BJ (cell line): Measurements from ENCODE around the gene ANP32A. TPM values are rescaled to one million over a fixed set of nuclear protein-coding genes. Genes with fewer than 3 reads are reported as not detected.

Experiments used
- CTCF ChIA-PET: fragments of 350-600 bp; formaldehyde crosslinking; extraction: SDS; loops from one replicate; lab custom pipeline; 2021; ENCODE audit warnings: antibody characterized with exemption, inconsistent platforms; lab: Yijun Ruan, JAX
- POLR2A ChIA-PET: fragments of 300-600 bp; sonication (Branson Sonifier 250); formaldehyde crosslinking; extraction: SDS; loops from one replicate; lab custom pipeline; 2021; ENCODE audit warnings: antibody characterized with exemption; lab: Charles Lee
- DNase-seq: peaks from one replicate; pipeline ENCODE4 v3.0.0-alpha.2; 2011; ENCODE audit warnings: low read depth
- H3K27me3 ChIP-seq: 2 replicates; pipeline ENCODE4 v1.6.0; 2011; ENCODE audit warnings: low read length; ENCODE audit not compliant: control insufficient read depth, insufficient read depth
- H3K36me3 ChIP-seq: 2 replicates; pipeline ENCODE4 v1.5.1; 2011; ENCODE audit warnings: low read length; ENCODE audit not compliant: control insufficient read depth, insufficient read depth
- H3K4me3 ChIP-seq: 2 replicates; pipeline ENCODE4 v1.5.1; 2011; ENCODE audit warnings: low read depth, mild to moderate bottlenecking, control low read depth, low read length
- CTCF ChIP-seq: IDR thresholded peaks from 2 replicates; pipeline ENCODE4 v1.5.1; 2011; ENCODE audit warnings: low read depth, mild to moderate bottlenecking, control low read depth, inconsistent platforms, low read length, moderate library complexity; ENCODE audit not compliant: insufficient read depth
- polyA plus RNA-seq: library from polyadenylated mRNA; depleted of rRNA; stranded (reverse); fragments of >200 nt; gene quantifications from 2 replicates; pipeline ENCODE4 v1.2.3, GENCODE V29; 2011

ANP32A gene
- polyA plus RNA-seq, 1 experiment = 36.2 TPM

DNA sequence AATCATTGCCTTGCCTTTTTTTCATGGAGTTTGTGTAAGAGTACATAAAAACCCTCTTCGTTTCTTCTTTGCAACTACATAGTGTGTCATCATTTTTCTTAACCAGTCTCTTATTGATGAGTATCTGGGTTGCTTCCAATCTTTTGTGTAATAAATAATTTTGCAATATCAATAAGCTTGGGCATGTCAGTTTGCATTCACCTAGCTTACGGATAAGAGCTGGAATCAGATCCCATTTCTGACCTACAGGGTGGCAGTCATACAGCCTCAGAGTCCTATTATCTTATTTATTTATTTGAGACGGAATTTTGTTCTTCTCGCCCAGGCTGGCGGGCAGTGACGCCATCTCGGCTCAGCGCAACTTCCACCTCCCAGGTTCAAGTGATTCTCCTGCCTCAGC is 18.3 kb downstream of the ANP32A start:
- Histone ChIP-seq H3K36me3 (0 out of 2 replicates have a peak, but pooled peaks cover 1% of the 10 kb centered on the region), H3K27me3 (no peaks in the 10 kb centered on the region), H3K4me3 (no peak overlapping the region)
- ChIA-PET CTCF (interaction anchor here (1.2 kb wide), 1 partner anchor 9 kb away, joined by 4 read pairs; no protein-coding TSS in a partner anchor), POLR2A (no interaction called here)
- DNase-seq = no peak
- TF ChIP-seq CTCF = no peak

- no peak for DNase-seq
- no peak for TF ChIP-seq CTCF
- H3K4me3 ChIP-seq = no peak overlapping the region
- H3K27me3 ChIP-seq = no peaks in the 10 kb centered on the region
- H3K36me3 ChIP-seq = no peaks in the 10 kb centered on the region; the same call in 1 of the 2 replicates
- CTCF ChIA-PET = interaction anchor here (1.2 kb wide), 1 partner anchor 10 kb away, joined by 4 read pairs; no protein-coding TSS in a partner anchor
- POLR2A ChIA-PET = no interaction called here
Observed at GRCh38 chr15:68801572-68802148, 19.0 kb downstream of the ANP32A start.

DNA sequence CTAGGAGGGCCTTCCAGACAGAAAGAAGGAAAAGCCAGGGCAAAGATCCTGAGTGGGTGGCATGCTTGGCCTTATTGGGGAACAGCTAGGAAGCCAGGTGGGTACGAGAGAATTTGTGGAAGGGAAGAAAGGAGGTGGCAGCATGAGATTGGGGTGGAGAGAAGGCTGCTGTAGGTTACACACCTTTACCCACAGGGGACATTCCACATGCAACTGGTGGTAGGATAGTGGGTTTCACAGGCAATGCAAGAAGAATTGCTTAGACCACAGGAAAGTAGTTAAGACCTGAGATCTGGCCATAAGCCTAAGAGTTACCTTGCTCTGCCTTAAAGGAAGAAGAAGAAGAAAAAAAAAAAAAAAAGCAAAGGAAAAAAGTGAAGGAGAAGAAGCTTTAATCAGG is 19.8 kb downstream of the ANP32A start:
- no peaks in the 10 kb centered on the region for H3K27me3 ChIP-seq
- CTCF ChIA-PET = interaction anchor here (0.6 kb wide), 1 partner anchor 241 kb away, joined by 3 read pairs; no protein-coding TSS in a partner anchor
- H3K4me3 ChIP-seq = no peak overlapping the region

DNA sequence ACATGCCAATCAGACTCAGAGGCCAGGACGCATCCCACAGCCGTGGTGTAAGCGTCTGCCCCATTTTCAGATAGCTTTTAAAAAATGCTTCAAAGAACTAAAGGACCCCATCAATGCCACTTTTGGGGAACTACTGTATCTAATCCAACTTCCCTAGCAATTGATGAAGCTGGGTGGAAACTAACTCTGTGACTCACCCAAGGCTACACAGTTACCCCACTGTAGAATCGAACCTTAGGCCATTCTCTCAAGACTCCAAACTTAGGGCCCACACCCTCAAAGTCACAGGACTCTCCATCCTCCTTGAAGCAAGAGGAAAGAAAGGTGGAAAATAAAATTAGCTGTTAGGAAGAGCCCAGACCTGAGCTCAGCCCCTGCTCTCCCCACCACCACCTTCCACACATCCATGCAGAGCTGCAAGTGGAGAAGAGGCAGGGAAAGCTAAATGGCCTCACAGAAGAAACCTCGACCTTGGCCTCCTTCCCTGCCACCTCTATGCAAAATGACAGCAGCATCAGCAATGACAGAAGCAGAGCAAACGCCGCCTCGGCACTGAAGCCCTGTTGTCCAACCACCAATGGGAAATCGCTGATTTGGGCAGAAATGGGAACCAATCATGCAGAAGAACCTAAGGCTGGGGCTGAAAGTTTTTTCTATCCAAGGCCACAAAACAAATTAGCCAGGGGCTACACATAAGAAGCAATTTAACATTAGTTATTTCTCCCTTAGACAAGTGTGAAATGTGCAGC is 22.2 kb downstream of the ANP32A start:
- H3K36me3 ChIP-seq = peaks cover 3% of the 10 kb centered on the region
- H3K4me3 ChIP-seq = no peak overlapping the region
- ChIA-PET POLR2A (no interaction called here), CTCF (interaction anchor here (0.8 to 1.0 kb wide), 3 partner anchors 9 to 77 kb away, joined by 3 read pairs; no protein-coding TSS in a partner anchor)
- DNase-seq = no peak
- no peak for TF ChIP-seq CTCF
- H3K27me3 ChIP-seq = no peaks in the 10 kb centered on the region

More for the DNA sequence above, 19.8 kb downstream of the ANP32A start:
- POLR2A ChIA-PET = no interaction called here
- no peak for DNase-seq
- no peak for TF ChIP-seq CTCF
- H3K36me3 ChIP-seq = peaks cover 3% of the 10 kb centered on the region
